Osteoblast (primary cell): ENCODE measurements around the gene FALEC. TPM values are rescaled to one million over a fixed set of nuclear protein-coding genes. Genes with fewer than 3 reads are reported as not detected.

Source experiments
- DNase-seq: peaks from one replicate; pipeline ENCODE4 v3.0.0; 2011; ENCODE audit warnings: low spot score, mixed read lengths; ENCODE audit not compliant: insufficient read length; ENCODE audit errors: missing footprints
- H2AFZ ChIP-seq: 2 replicates; pipeline ENCODE4 v1.6.0; 2011; ENCODE audit warnings: mild to moderate bottlenecking, low read length
- H3K27ac ChIP-seq: 2 replicates; pipeline ENCODE4 v1.5.1; 2011; ENCODE audit warnings: mild to moderate bottlenecking, low read depth, low read length, moderate library complexity
- H3K27me3 ChIP-seq: 2 replicates; pipeline ENCODE4 v1.6.0; 2012; ENCODE audit warnings: mild to moderate bottlenecking, control low read depth, inconsistent platforms, low read length, moderate library complexity; ENCODE audit not compliant: insufficient read depth
- H3K36me3 ChIP-seq: 2 replicates; pipeline ENCODE4 v1.5.1; 2011; ENCODE audit warnings: mild to moderate bottlenecking, low read length, control low read depth, moderate library complexity; ENCODE audit not compliant: insufficient read depth
- H3K4me1 ChIP-seq: 2 replicates; pipeline ENCODE4 v1.5.1; 2011; ENCODE audit warnings: mild to moderate bottlenecking, low read length, control low read depth, moderate library complexity; ENCODE audit not compliant: insufficient read depth
- H3K4me2 ChIP-seq: 2 replicates; pipeline ENCODE4 v1.6.0; 2011; ENCODE audit warnings: mild to moderate bottlenecking, low read length; ENCODE audit not compliant: insufficient read depth
- H3K4me3 ChIP-seq: fragments of 200-600 bp; sonication (generic); 3 replicates; pipeline ENCODE4 v1.5.1; 2012; ENCODE audit warnings: mild to moderate bottlenecking, low read length, inconsistent platforms; ENCODE audit not compliant: insufficient read depth
- H3K79me2 ChIP-seq: 2 replicates; pipeline ENCODE4 v1.6.0; 2012; ENCODE audit warnings: mild to moderate bottlenecking, low read length, control low read depth, inconsistent platforms; ENCODE audit not compliant: insufficient read depth
- H3K9me3 ChIP-seq: 2 replicates; pipeline ENCODE4 v1.5.1; 2011; ENCODE audit warnings: low read depth, low read length, control low read depth
- H4K20me1 ChIP-seq: 2 replicates; pipeline ENCODE4 v1.6.0; 2012; ENCODE audit warnings: mild to moderate bottlenecking, low read length, control low read depth; ENCODE audit not compliant: insufficient read depth
- CTCF ChIP-seq: IDR thresholded peaks from 2 replicates; pipeline ENCODE4 v1.5.1; 2011; ENCODE audit warnings: mild to moderate bottlenecking, low read depth, low read length, moderate library complexity; ENCODE audit errors: extremely low read depth
- total RNA-seq: library from RNA; depleted of rRNA; stranded (reverse); fragments of >200 nt; gene quantifications from 2 replicates; pipeline ENCODE4 v1.2.3, GENCODE V29; 2012

FALEC gene
- total RNA-seq, 1 donor, result 0.36 TPM

GRCh38 chr1:150511551-150511950 lies 4.0 kb upstream of the FALEC start:
- H2AFZ ChIP-seq, result no peak overlapping the region
- no peak overlapping the region for H3K27ac ChIP-seq
- no peaks in the 10 kb centered on the region for H4K20me1 ChIP-seq

GRCh38 chr1:150511985-150512660 lies 3.4 kb upstream of the FALEC start:
- Histone ChIP-seq H3K36me3 (peaks cover 28% of the 10 kb centered on the region), H3K4me2 (no peak overlapping the region), H4K20me1 (no peaks in the 10 kb centered on the region), H3K79me2 (peaks cover 17% of the 10 kb centered on the region), H3K27me3 (no peaks in the 10 kb centered on the region), H3K9me3 (no peaks in the 10 kb centered on the region), H3K4me1 (peaks cover 28% of the 10 kb centered on the region), H3K27ac (no peak overlapping the region), H3K4me3 (no peak overlapping the region), H2AFZ (no peak overlapping the region)
- no peak for TF ChIP-seq CTCF
- no peak for DNase-seq

More at GRCh38 chr1:150511551-150511950, 4.0 kb upstream of the FALEC start:
- H3K4me3 ChIP-seq, result no peak overlapping the region
- H3K4me1 ChIP-seq, result peaks cover 25% of the 10 kb centered on the region
- peaks cover 17% of the 10 kb centered on the region for H3K79me2 ChIP-seq
- peak; percentile 15 for DNase-seq
- no peaks in the 10 kb centered on the region for H3K27me3 ChIP-seq
- no peak overlapping the region for H3K4me2 ChIP-seq
- no peak for TF ChIP-seq CTCF
- H3K9me3 ChIP-seq, result no peaks in the 10 kb centered on the region
- H3K36me3 ChIP-seq, result peaks cover 33% of the 10 kb centered on the region

- Histone ChIP-seq H3K36me3 (peaks cover 28% of the 10 kb centered on the region), H3K27ac (no peak overlapping the region), H3K4me2 (no peak overlapping the region), H3K27me3 (no peaks in the 10 kb centered on the region), H3K79me2 (peaks cover 17% of the 10 kb centered on the region), H3K9me3 (no peaks in the 10 kb centered on the region), H3K4me1 (peaks cover 24% of the 10 kb centered on the region), H2AFZ (no peak overlapping the region), H3K4me3 (no peak overlapping the region), H4K20me1 (no peaks in the 10 kb centered on the region)
- peak; percentile 32 for DNase-seq
- no peak for TF ChIP-seq CTCF
Measured at GRCh38 chr1:150512846-150513245, 2.7 kb upstream of the FALEC start.

- H4K20me1 ChIP-seq, result no peaks in the 10 kb centered on the region
- peak; percentile 58 for DNase-seq
- H3K4me3 ChIP-seq, result no peak overlapping the region
- H3K4me2 ChIP-seq, result no peak overlapping the region
- peaks cover 19% of the 10 kb centered on the region for H3K4me1 ChIP-seq
- no peak overlapping the region for H2AFZ ChIP-seq
- no peaks in the 10 kb centered on the region for H3K9me3 ChIP-seq
- H3K27me3 ChIP-seq, result no peaks in the 10 kb centered on the region
- H3K36me3 ChIP-seq, result peaks cover 28% of the 10 kb centered on the region
- H3K79me2 ChIP-seq, result peaks cover 13% of the 10 kb centered on the region
- no peak for TF ChIP-seq CTCF
- no peak overlapping the region for H3K27ac ChIP-seq
Measured at GRCh38 chr1:150513351-150513791, 2.2 kb upstream of the FALEC start.
